ENCODE measurements around the gene ZSCAN31.
"Not testable (repeated sequence)": the region's sequence is repeated elsewhere in the genome, so short reads cannot be mapped to it uniquely, and the experiment has no call there.

ZSCAN31 gene

GRCh38 chr6:28351493-28351925, 15.6 kb upstream of the ZSCAN31 start:
- no peak for DNase-seq

GRCh38 chr6:28351087-28351486, 15.1 kb upstream of the ZSCAN31 start:
- DNase-seq, result no peak

DNA sequence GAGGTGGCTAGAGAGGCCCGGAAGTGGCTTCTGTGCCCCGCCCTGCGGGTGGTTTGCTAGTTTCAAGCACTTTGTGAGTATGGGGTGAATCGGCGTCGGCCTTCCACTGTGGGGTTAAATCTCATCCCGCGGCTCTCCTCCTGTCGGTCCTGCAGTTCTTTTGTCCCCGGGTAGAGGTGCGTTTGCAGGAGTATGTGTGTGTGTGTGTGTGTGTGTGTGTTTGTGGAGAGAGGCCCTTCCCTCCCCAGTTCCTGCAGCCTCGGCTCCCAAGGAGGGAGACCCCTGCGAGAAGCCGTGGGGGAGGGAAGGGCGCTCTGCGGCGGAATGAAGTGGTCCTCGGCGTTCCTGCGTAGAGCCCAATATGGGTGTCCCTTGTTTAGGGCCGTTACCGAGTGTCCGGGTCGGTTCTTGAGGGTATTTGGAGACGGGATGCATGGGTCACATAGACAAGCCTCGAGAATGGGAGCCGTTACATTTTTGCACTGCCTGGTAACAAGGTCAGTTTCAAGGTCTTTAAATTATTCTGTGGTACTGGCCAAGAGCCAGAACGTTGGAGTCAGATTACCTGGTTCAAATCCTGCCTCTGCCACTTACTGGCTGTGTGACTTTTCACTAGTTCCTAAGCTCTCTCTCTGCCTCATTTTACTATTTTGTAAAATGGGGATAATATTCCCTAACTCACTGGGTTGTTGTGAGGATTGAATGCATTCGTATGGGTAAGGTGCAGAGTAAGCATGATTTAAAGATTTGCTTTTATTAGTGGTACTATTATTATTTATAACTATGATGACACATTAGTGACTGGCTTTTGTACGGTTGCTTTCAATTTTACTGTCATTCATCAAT, 14.2 kb upstream of the ZSCAN31 start, which contains the start of gene ZKSCAN3:
ZKSCAN3 (plus strand) TSS at position 56 of the 846 bp plus-strand sequence. CDS start 9,640 bp downstream, outside the sequence.
- DNase-seq, result peak; percentile 67

DNA sequence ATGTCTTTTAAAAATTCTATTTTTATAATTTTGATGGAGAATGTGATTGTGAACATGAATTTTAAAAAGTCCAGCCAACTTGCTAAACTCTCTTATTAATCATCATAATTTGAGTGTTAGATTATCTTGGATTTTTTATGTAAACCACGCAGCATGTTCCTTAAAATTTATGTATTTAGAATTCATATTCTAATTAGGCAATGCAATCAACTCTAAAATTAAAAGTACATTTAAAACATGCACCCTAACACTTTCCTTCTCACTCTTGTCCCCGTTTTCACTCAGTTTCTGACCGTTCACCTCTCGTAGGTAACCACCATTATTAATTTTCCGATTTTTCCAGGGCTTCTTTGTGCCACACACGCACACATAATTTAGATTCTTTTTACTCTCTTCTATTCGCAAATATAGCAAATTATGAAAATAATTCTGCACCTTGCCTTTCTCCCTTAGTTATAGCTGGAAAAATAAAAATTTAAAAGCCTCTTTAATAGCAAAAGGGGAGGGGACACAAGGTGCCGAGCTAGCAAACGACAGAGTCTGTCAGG, 13.5 kb upstream of the ZSCAN31 start:
- no peak for DNase-seq

GRCh38 chr6:28347119-28347518, 11.2 kb upstream of the ZSCAN31 start:
- DNase-seq, result no peak

- no peak for DNase-seq
Observed at GRCh38 chr6:28345201-28345600, 9.3 kb upstream of the ZSCAN31 start.

GRCh38 chr6:28343898-28344677, 8.1 kb upstream of the ZSCAN31 start:
- no peak for DNase-seq

DNA sequence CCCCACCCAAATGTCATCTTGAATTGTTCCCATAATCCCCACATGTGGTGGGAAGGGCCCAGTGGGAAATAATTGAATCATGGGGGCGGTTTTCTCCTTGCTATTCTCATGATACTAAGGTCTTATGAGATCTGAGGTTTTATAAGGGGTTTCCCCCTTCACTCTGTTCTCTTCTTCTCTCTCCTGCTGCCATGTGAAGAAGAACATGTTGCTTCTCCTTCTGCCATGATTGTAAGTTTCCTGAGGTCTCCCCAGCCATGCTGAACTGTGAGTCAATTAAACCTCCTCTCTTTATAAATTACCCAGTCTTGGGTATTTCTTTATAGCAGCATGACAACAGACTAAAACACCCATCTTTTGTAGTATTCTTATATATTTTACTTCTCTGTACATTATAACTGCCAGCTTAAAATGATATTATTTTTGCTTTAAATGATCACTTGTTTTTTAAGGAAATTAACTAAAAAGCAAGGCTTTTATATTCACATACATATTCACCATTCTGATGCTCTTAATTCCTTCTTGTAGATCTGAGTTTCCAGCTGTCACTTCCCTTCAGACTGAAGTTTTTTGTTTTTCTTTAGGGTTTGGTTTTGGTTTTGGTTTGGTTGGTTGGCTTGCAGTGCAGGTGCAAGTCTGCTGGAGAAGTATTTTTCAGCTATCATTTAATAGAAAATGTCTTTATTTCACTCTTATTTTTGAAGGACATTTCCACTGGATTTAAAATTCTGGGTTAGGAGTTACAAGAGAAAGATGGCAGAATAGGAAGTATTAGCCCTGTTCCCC, 4.6 kb upstream of the ZSCAN31 start:
- no peak for DNase-seq

- no peak for DNase-seq
Observed at GRCh38 chr6:28337121-28337520, 1.2 kb upstream of the ZSCAN31 start.

- DNase-seq, result no peak
Observed at GRCh38 chr6:28336284-28337120, 554 bp upstream of the ZSCAN31 start.

DNA sequence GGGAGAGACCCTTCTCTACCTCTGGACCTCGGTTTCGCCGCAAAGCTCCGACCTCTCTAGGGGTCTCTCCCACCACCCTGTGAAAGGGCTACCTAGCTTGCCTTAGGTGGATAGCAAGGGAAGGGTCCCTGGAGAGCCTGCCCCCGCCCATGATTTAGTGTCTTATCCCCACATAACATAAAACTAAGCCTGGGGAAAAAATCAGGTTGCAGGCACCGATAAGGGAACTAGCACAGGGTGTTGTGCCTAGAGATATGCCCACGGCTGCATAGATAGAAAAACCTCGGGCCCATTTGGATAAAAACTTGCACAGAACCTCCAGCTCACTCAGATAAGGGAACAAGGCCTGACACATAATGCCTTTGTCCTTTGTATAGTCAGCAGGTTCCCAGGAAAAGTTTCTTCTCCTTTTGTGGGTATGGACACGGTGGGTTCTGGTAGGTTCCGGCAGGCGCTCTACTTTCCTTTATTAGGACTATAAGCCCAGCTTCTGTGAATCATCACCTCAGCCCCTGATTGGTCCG, 846 bp downstream of the ZSCAN31 start:
- DNase-seq, result no peak

GRCh38 chr6:28334286-28335039, 1.5 kb downstream of the ZSCAN31 start:
- DNase-seq, result no peak

GRCh38 chr6:28333599-28334018, 2.3 kb downstream of the ZSCAN31 start:
- DNase-seq, result no peak

DNA sequence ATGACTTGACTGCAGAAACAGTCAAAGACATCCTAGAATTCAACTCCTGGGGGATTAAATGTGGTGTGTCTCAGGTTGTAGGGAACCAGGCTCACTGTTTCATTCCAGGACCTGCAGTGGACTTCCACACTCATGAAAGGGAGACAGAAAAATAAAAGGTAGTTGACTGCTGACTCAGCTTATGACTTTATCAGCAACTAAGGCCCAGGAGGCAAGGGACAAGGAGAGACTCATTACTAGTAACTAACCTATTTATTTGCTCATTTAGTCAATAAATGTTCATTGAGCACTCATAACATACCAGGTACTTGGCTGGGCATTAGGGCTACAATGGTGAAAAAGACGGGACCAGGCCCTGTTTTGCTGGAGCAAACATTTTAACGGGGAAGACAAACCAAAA, 2.9 kb downstream of the ZSCAN31 start:
- no peak for DNase-seq

DNA sequence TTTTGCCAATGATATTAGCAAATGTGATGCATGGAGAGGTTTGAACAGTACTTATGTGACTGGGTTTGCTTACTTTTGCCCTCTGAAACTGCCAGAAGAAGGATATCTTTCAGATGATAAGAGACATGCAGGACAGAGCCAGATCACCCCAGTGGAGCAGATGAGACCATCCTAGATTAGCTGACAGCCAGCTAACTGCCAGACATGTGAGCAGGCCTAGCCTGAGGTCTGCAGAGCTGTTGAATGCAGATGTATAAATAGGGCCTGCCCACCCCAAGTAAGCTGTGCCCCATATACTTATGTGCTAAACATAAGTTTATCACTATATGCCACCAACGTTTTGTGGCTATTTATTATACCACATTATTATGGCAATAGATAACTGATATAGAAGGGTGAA, 5.9 kb downstream of the ZSCAN31 start:
- no peak for DNase-seq

GRCh38 chr6:28326371-28326948, 9.5 kb downstream of the ZSCAN31 start:
- DNase-seq, result no peak

- DNase-seq, result no peak
Observed at GRCh38 chr6:28323813-28324424, 12.0 kb downstream of the ZSCAN31 start.

DNA sequence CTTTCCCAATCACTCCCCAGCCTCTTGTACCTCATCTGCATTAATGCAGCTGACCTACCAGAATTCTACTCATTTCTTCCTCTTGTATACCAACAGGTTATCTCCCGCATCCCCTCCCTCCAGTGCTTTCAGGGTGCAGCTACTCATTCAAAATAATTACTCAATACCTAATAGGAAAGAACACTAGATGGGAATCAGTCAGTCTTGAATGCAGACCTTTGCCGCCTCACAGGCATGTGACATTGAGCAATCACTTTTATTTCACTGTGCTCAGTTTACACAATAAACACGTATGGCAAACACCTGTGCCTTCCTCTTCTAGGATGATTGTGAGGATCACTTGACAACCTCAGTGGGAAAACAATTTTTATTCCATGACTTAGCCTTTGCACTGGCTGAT, 13.3 kb downstream of the ZSCAN31 start:
- DNase-seq, result no peak

DNA sequence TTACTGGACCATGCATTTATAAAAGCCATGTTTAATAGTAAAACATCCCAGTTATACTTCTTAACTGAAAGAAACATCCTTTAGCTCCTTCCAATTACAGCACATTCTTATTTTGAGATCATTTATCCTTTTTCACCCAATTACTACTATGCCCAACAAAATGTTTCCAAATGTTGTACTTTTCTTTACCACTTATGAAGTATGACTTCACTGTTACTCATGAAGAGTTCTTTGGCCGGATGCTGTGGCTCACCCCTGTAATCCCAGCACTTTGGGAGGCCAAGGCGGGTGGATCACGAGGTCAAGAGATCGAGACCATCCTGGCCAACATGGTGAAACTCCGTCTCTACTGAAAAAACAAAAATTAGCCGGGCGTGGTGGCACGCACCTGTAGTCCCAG, 18.1 kb downstream of the ZSCAN31 start:
- DNase-seq, result not testable (repeated sequence)

DNA sequence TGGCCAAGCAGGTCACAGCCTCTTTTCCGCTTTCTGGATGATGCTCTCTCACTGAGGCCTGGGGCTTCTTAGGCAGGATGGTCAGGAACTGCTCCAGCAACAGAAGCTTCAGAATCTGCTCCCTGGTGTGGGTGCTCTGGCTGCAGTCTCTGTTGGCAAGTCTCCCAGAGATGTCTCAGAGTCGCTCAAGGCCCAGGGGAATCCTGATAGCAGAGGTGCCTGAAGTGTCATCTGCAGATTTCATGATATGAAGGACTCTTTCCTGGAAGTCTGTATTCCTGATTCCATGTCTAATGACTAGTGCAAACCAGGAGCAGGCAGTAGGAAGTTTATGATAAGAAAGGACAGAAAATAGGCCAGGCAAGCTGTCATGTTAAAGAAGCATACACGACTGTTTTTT, 20.3 kb downstream of the ZSCAN31 start:
- no peak for DNase-seq
